Measurements from ENCODE around the gene PNPLA6.
"Not testable (repeated sequence)": the region's sequence is repeated elsewhere in the genome, so short reads cannot be mapped to it uniquely, and the experiment has no call there.

The PNPLA6 gene

DNA sequence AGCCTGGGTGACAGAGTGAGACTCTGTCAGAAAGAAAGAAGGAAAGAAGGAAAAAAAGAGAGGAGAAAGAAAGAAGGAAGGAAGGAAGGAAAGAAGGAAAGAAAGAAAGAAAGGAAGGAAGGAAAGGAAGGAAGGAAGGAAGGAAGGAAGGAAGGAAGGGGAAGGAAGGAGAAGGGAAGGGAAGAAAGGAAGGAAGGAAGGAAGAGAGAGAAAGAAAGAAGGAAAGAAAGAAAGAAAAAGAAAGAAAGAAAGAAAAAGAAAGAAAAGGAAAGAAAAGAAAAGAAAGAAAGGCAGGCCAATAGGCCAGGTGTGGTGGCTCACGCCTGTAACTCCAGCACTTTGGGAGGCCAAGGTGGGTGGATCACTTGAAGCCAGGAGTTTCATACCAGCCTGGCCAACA is 41.9 kb downstream of the PNPLA6 start:
- not testable (repeated sequence) for DNase-seq (ENCODE audit: low spot score in 2 of 2); H3K9me3 Mint-ChIP-seq; H3K4me1 Mint-ChIP-seq; H3K4me3 Mint-ChIP-seq; H3K27ac Mint-ChIP-seq; ATAC-seq; H3K36me3 Mint-ChIP-seq

DNA sequence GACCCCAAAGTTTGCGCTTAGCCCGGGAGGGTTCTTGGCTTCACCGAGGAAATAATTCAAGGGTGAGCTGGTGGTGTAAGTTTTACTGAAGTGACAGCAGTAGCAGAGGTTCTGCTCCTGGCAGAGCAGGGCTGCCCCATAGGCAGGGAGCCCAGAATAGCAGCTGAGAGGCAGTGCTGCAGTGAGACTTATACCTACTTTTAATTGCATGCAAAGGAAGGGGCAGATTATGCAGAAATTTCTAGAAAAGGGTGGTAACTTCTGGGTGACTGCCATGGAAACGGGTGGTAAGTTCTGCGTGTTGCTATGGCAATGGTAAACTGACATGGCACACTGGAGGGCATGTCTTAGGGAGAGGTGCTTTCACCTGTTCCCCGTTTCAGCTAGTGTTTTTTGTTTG is 42.6 kb downstream of the PNPLA6 start:
- DNase-seq (ENCODE audit: low spot score in 2 of 2) (no peak), ATAC-seq (no peak)
- no peak overlapping the region for H3K27ac Mint-ChIP-seq
- no peak overlapping the region for H3K4me3 Mint-ChIP-seq
- H3K4me1 Mint-ChIP-seq: peaks cover 6% of the 10 kb centered on the region
- H3K36me3 Mint-ChIP-seq: no peaks in the 10 kb centered on the region
- H3K9me3 Mint-ChIP-seq: no peaks in the 10 kb centered on the region

DNA sequence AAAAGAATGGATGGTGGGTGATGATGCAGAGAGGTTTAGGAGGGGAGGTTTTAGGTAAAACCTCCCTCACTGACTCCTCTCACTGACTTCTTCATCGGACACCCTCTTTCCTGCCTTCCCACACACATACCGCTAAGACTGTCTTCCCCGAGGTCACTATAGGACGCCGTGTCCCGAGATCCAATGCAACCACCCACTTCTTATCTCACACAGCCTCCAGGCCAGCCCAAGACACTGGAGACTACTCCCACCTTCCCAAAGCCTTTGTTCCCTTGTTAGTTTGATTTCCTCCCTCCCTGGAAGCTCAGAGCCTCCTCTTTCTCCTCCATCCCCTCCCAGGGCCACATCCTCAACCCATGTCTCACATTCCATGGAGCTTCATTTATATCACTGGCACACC is 43.7 kb downstream of the PNPLA6 start:
- Mint-ChIP-seq H3K27ac (no peak overlapping the region), H3K9me3 (no peaks in the 10 kb centered on the region), H3K4me3 (no peak overlapping the region), H3K36me3 (no peaks in the 10 kb centered on the region), H3K4me1 (peaks cover 6% of the 10 kb centered on the region)
- ATAC-seq (no peak), DNase-seq (ENCODE audit: low spot score in 2 of 2) (no peak)

DNA sequence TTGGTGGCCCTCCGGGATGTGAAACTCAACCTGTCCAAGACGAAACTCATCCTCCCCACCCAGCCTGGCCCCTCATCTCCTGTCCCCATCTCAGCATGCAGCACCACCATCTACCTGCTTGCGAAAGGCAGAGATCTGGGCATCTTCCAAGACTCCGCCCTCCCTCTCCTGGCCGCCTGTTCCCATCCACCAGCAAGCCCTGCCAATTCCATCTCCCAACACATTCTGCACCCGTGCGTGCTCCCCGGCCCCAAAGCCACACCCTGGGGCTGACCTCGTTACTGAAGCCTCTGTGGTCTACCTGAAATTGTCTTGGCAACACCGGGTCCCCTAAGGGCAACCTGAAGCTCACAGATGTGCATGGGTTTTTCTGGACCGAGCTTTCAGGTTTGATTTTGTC is 46.9 kb downstream of the PNPLA6 start:
- no peak for DNase-seq (ENCODE audit: low spot score in 2 of 2)

DNA sequence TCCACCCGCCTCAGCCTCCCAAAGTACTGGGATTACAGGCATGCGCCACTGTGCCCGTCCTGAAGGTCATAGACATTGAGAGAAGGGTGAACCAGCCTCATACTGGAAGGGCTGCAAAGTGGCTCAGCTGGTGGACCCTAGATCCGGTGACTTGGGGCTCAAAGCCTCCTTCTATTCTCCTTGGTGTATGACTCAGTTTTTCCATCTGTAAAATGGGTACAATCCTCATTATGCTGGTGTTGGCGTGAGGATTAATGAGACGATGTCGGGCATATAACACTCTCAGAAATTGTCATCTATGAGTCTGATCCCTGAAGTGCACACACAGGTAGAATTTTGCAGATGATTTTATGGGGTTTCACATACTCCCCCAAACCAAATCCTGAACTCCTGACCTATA is 54.3 kb downstream of the PNPLA6 start:
- Mint-ChIP-seq H3K27ac (no peak overlapping the region), H3K36me3 (no peaks in the 10 kb centered on the region), H3K9me3 (no peaks in the 10 kb centered on the region), H3K4me3 (no peak overlapping the region), H3K4me1 (no peaks in the 10 kb centered on the region)
- ATAC-seq: no peak
- DNase-seq (ENCODE audit: low spot score in 2 of 2): no peak

More for the DNA sequence above, 46.9 kb downstream of the PNPLA6 start:
- H3K9me3 Mint-ChIP-seq: no peaks in the 10 kb centered on the region
- H3K4me3 Mint-ChIP-seq: no peak overlapping the region
- peaks cover 6% of the 10 kb centered on the region for H3K4me1 Mint-ChIP-seq
- ATAC-seq: no peak
- H3K36me3 Mint-ChIP-seq: no peaks in the 10 kb centered on the region
- peak overlapping the region; percentile 14 for H3K27ac Mint-ChIP-seq

DNA sequence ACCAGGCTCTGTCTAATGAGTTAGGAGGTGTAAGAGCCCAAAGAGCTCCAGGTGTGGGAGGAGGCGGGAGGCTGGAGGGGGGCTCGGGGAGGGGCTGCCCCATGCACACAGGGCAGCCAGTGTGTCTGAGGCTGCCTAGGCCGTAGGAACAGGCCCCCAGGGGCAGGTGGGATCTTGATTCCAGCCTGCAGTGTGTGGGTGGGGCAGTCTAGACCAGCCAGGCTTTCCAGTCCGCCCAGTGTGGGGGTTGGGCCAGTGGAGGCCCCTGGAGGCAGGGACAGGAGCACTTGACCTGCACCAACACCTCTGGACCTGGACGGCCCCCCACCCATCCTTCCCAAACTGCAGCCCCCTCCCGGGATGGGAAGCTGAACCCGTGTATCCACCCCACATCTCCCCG is 54.7 kb downstream of the PNPLA6 start:
- no peak for DNase-seq (ENCODE audit: low spot score in 2 of 2)
- H3K27ac Mint-ChIP-seq: no peak overlapping the region
- peaks cover 4% of the 10 kb centered on the region for H3K4me1 Mint-ChIP-seq
- peak; percentile 11 for ATAC-seq
- H3K9me3 Mint-ChIP-seq: no peaks in the 10 kb centered on the region
- no peak overlapping the region for H3K4me3 Mint-ChIP-seq
- H3K36me3 Mint-ChIP-seq: no peaks in the 10 kb centered on the region

DNA sequence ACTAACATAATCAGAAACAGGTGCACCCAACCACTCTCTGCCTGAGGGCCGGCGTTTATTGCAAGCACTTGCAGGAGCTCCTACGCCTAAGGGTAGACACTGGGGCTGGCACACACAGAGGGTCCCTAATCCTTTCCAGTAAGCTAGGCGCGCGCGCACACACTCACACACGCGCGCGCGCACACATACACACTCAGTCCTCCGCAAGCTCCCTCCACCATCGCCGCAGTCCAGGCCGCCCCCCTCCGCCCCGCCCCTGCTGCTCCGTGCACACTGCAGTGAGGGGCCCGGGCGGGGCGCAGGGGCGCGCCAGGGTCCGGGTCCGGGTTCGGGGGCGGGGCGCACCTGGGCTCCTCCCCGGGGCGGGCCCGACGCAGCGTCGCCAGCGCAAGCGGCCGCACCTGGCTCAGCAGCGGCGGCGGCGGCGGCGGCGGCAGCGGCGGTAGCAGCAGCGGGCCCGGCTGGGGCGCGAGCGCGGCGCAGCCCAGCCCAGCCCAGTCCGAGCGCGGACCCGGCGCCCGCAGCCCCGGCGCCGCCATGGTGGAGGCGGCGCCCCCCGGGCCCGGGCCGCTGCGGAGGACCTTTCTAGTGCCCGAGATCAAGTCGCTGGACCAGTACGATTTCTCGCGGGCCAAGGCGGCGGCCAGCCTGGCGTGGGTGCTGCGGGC is 60.1 kb downstream of the PNPLA6 start, which contains the start of gene CAMSAP3:
TSS of gene CAMSAP3 (plus strand) at position 398 of the 668 bp plus-strand sequence. CDS start at position 538, 140 bp downstream.
- DNase-seq (ENCODE audit: low spot score in 2 of 2) (peak in 1 of 2 donors; percentile 25), ATAC-seq (peak; percentile 83)
- H3K4me3 Mint-ChIP-seq: peak within 1 kb of the TSS; percentile 67
- H3K27ac Mint-ChIP-seq: no peak within 1 kb of the TSS
- H3K36me3 Mint-ChIP-seq: peaks cover 13% of the 10 kb centered on the region
- H3K4me1 Mint-ChIP-seq: peaks cover 14% of the 10 kb centered on the region
- no peaks in the 10 kb centered on the region for H3K9me3 Mint-ChIP-seq

DNA sequence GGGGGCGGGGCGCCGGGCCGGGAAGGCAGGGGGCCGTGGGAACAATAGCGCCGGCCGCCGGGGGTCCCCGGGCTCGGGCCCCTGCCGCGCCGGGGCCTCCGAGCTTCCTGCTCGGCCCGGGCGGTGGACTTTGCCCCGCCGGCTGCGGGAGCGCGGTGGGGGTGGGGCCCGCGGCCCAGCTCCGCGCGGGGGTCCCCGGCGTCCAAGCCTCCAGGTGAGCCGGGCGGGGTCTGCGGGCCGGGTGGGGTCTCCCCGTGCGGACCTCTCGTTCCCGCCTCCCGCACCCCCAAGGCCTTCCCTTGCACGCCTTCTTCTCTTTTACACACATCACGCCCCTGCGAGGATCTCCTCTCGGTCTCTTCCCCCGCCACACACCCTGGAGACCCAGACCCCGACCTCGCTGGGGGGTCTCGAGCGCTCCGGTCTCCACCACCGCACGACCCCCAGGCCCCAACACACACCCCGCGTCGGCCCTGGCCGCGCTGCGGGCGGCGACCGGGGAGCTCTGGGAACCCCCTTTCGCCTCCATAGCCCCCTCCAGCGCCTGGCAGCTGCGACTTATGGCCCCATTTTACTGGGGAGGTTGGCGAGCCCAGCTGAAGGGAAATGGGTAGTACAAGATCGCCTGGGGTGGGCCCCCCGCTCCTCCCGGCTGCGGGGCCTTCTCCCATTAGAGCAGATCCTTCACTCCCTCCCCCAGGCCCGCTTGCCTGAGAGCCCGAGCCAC is 60.9 kb downstream of the PNPLA6 start:
- no peak for DNase-seq (ENCODE audit: low spot score in 2 of 2)
- H3K4me1 Mint-ChIP-seq: peaks cover 18% of the 10 kb centered on the region
- H3K27ac Mint-ChIP-seq: no peak overlapping the region
- ATAC-seq: no peak
- peaks cover 3% of the 10 kb centered on the region for H3K9me3 Mint-ChIP-seq
- peak overlapping the region; percentile 67 for H3K4me3 Mint-ChIP-seq
- H3K36me3 Mint-ChIP-seq: peaks cover 21% of the 10 kb centered on the region

DNA sequence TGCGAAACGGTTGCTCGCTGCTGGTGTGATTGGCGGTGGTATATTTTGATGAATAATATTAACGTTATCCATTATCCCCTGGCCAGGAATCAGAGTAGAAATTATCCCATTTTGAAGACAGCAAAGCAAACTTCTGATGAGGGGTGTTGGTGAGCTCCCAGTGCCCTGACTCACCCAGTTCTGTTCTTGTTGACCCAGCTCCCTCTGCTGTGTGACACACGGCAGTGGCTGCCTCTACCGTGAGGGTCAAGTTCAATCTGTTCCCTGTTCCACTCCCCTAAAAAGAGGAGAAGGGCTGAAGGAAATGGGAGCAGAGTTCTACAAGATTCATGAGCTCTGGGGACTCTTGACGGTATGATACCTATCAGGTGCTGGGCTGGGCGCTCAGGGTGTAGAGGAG is 62.2 kb downstream of the PNPLA6 start:
- no peak overlapping the region for H3K4me3 Mint-ChIP-seq
- H3K9me3 Mint-ChIP-seq: peaks cover 3% of the 10 kb centered on the region
- ATAC-seq (no peak), DNase-seq (ENCODE audit: low spot score in 2 of 2) (no peak)
- H3K4me1 Mint-ChIP-seq: peaks cover 18% of the 10 kb centered on the region
- peaks cover 21% of the 10 kb centered on the region for H3K36me3 Mint-ChIP-seq
- H3K27ac Mint-ChIP-seq: no peak overlapping the region

DNA sequence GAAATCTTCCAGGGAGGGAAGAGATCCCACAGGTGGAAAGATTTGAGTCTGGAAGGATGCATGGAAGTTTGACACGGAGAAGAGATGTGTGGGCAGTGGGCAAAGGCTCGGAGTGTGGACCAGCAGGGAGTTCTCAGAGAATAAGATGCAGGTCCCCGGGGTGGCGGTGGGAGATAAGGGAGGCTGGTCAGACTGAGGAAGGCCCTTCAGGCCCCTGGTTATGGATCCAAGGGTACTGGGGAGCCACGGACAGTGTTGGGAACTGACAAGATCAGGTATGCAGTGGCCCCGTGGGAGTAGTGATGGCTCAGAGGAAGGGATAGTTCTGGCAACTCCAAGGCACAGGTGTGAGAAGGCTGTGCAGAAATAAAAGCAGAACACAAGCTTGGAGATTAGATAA is 62.7 kb downstream of the PNPLA6 start:
- DNase-seq (ENCODE audit: low spot score in 2 of 2) (no peak), ATAC-seq (no peak)

DNA sequence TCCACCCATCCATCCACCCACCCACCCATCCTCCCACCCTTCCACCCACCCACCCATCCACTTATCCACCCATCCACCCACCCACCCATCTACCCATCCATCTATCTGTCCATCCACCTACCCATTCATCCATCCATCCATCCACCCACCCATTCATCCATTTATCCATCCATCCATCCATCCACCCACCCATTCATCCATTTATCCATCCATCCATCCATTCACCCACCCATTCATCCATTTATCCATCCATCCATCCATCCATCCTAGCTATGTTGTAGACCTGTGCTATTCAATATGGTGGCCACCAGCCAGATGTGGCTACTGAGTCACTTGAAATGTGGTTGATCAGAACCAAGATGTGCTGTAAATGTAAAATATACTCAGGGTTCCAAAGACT is 65.2 kb downstream of the PNPLA6 start:
- H3K4me3 Mint-ChIP-seq: no peak overlapping the region
- H3K9me3 Mint-ChIP-seq: peaks cover 3% of the 10 kb centered on the region
- H3K4me1 Mint-ChIP-seq: peaks cover 16% of the 10 kb centered on the region
- H3K27ac Mint-ChIP-seq: peak overlapping the region; percentile 92
- peaks cover 21% of the 10 kb centered on the region for H3K36me3 Mint-ChIP-seq
- ATAC-seq (peak; percentile 49), DNase-seq (ENCODE audit: low spot score in 2 of 2) (no peak)

More for the DNA sequence above, 62.7 kb downstream of the PNPLA6 start:
- Mint-ChIP-seq H3K9me3 (peaks cover 3% of the 10 kb centered on the region), H3K4me3 (no peak overlapping the region), H3K27ac (no peak overlapping the region), H3K4me1 (peaks cover 18% of the 10 kb centered on the region), H3K36me3 (peaks cover 21% of the 10 kb centered on the region)

DNA sequence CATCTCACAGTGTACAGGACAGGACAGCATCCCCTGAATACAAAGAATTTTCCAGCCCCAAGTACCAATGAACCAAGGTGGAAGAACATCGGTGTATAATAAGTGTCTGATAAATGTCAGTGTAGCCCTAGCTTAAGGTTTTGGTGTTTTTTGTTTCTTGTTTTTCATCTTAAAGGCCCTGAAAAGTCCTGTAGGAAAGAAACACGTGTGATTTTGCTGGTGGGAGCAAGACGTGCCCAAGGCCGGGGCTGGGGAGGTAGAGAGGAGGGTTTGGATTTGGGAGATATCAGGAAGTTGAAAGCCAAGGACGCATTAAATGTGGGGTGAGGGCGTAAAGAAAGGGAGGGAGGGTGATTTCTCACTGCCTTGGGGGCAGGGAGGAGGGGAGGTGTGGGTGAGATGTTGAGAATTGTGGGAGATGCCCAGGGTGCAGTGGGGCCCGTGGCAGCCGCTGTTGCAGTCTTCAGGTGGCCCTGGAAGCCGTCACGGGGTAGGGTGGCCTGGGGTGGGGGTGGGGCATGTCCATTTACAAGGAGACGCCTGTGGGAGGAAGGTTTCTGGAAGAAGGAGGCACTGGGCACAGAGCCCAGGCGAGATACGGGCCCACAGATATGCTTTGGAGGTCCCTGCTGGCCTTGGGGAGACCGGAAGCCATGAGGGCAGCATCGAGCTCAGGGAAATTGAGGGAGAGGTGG is 66.9 kb downstream of the PNPLA6 start:
- peaks cover 3% of the 10 kb centered on the region for H3K9me3 Mint-ChIP-seq
- ATAC-seq: no peak
- H3K4me3 Mint-ChIP-seq: no peak overlapping the region
- H3K27ac Mint-ChIP-seq: no peak overlapping the region
- peaks cover 21% of the 10 kb centered on the region for H3K36me3 Mint-ChIP-seq
- no peak for DNase-seq (ENCODE audit: low spot score in 2 of 2)
- peaks cover 12% of the 10 kb centered on the region for H3K4me1 Mint-ChIP-seq

DNA sequence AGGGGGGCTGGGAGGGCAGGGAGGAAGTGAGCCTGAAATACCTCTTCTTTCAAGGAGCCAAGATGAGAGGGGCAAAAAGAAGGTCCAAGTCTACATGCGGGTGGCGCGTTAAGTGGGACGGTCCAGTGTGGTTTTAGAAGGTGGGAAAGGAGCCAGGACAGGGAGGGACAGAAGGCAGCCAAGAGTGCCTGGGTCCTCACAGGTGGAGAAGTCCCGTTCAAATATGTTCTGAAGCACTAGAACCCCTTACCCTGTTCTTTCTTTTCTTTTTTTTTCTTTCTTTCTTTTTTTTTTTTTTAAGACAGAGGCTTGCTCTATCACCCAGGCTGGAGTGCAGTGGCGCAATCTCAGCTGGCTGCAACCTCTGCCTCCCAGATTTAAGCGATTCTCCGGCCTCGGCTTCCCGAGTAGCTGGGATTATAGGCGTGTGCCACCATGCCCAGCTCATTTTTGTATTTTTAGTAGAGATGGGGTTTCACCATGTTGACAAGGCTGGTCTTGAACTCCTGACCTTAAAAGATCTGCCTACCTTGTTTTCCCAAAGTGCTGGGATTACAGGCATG is 67.5 kb downstream of the PNPLA6 start:
- ATAC-seq (no peak), DNase-seq (ENCODE audit: low spot score in 2 of 2) (no peak)
- Mint-ChIP-seq H3K4me3 (no peak overlapping the region), H3K27ac (no peak overlapping the region), H3K36me3 (peaks cover 21% of the 10 kb centered on the region), H3K9me3 (peaks cover 3% of the 10 kb centered on the region), H3K4me1 (peaks cover 12% of the 10 kb centered on the region)

DNA sequence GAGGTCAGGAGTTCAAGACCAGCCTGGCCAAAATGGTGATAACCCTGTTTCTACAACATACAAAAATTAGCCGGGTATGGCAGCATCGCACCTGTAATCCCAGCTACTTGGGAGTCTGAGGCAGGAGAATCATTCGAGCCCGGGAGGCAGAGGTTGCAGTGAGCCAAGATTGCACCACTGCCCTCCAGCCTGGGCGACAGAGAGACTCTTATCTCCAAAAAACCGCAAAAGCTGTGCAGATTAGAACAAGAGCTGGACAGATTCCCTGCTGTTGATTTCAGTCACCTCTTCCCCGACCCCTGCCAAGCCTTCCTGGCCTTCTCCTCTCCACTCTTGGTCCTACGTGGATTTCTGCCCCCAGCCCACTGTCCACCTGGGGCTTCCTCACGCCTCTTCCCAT is 68.4 kb downstream of the PNPLA6 start:
- Mint-ChIP-seq H3K4me1 (peaks cover 12% of the 10 kb centered on the region), H3K4me3 (no peak overlapping the region), H3K36me3 (peaks cover 13% of the 10 kb centered on the region), H3K9me3 (peaks cover 3% of the 10 kb centered on the region), H3K27ac (no peak overlapping the region)
- ATAC-seq (no peak), DNase-seq (ENCODE audit: low spot score in 2 of 2) (no peak)

DNA sequence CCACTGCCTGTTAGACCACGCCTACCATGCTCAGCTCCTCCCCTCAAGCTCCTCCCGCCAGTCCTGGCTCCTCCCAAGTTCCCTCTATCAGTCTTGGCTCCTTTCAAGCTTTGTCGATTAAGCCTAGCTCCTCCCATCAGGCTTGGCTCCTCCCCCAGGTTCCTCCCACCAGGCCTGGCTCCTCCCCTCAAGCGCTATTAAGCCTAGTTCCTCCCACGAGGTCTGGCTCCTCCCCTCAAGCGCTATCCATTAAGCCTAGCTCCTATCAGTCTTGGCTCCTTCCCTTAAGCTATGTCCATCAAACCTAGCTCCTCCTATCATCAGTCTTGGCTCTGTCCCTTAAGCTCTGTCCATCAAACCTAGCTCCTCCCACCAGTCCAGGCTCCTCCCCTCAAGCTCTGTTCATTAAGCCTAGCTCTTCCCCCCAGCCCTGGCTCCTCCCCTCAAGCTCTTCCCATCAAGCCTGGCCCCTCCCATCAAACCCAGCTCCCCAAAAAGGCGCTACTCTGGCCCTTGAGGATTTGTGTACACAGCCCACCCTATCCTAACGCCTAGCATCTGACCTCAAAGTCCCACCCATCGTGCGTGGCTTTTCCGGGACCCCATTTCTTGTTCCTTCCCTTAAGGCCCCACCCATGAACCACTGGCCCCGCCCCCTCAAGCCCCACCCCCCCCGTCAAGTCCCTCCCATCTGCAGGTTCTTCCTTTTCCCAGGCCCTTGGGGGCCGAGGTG is 70.1 kb downstream of the PNPLA6 start:
- H3K4me1 Mint-ChIP-seq: peaks cover 10% of the 10 kb centered on the region
- peaks cover 7% of the 10 kb centered on the region for H3K36me3 Mint-ChIP-seq
- no peak overlapping the region for H3K4me3 Mint-ChIP-seq
- DNase-seq (ENCODE audit: low spot score in 2 of 2) (no peak), ATAC-seq (peak; percentile 68)
- no peak overlapping the region for H3K27ac Mint-ChIP-seq
- H3K9me3 Mint-ChIP-seq: peaks cover 3% of the 10 kb centered on the region

Data from stimulated activated effector memory CD8-positive, alpha-beta T cell treated with anti-CD3 and anti-CD28 coated beads, Interleukin-12 subunit alpha, Interleukin-12 subunit beta, amount 100 ng/mL, for 72 hours (primary cell).